HG02678 (cell line): ENCODE results near the gene DLG2.
"Not testable (repeated sequence)": the region's sequence is repeated elsewhere in the genome, so short reads cannot be mapped to it uniquely, and the experiment has no call there.

ENCODE experiments used
- ATAC-seq: cut with Tn5 transposase; IDR thresholded peaks from one replicate; pipeline ENCODE4 v1.9.1; 2021; ENCODE audit warnings: mild to moderate bottlenecking, moderate library complexity; ENCODE audit not compliant: unreplicated experiment

Gene DLG2

DNA sequence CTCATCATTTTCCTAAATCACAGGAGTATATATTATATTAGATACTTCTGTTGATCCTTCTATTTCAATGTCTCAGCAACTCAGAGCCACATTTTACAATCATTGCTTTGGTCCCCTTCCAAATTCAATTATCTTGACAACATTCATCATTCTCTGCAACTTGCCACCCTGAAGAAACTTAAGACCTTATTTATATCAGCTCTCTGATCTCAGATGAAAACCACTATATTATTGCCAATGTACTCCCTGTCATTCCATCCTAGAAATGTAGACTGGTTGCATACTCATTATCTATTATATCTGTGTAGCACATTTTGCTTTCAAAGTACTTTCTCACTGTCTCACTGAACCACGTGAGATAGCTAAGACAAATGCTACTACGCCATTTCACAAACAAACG, 379.3 kb downstream of the DLG2 start:
- ATAC-seq = no peak

- ATAC-seq = no peak
Observed at GRCh38 chr11:85238906-85239305, 388.2 kb downstream of the DLG2 start.

GRCh38 chr11:85238038-85238437, 389.1 kb downstream of the DLG2 start:
- ATAC-seq = not testable (repeated sequence)

GRCh38 chr11:85236211-85236610, 390.9 kb downstream of the DLG2 start:
- no peak for ATAC-seq

DNA sequence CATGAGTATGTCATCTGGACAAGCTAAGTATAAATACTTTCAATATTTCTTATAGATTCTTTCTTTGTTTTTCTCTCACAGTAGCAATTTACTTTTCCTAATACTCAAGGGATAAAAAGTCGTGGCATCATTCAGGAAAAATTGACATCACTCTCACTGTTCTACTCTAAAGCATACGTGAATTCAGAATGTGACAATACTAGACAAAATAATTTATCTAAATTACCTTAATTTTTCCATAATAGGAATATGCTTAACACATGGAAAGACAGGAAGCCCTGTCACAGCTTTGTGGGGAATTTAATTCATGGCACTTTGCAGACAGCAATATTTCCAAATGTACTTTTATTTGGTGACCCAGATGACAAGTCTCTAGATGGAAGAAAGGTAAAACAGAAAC, 394.6 kb downstream of the DLG2 start:
- ATAC-seq = no peak

DNA sequence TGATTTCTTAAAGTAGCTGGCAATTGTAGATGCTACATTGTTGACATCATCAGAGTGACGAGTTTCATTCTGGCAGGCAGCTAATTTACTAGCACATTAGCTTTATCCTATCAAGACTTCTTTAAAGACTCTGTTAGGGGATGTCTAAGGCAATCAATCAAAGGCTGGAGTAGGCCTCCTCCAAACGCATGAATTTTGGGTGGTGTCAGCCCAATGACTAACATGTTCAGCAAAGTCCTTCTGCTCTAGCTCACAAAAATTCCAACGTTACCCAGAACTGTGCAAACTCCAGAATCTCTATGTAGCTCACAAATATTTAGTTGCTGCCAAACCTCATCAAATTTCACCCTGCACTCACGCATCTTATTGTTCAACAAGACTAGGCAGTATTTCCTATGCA, 395.6 kb downstream of the DLG2 start:
- ATAC-seq = no peak

- ATAC-seq = not testable (repeated sequence)
Observed at GRCh38 chr11:85229723-85230122, 397.4 kb downstream of the DLG2 start.

DNA sequence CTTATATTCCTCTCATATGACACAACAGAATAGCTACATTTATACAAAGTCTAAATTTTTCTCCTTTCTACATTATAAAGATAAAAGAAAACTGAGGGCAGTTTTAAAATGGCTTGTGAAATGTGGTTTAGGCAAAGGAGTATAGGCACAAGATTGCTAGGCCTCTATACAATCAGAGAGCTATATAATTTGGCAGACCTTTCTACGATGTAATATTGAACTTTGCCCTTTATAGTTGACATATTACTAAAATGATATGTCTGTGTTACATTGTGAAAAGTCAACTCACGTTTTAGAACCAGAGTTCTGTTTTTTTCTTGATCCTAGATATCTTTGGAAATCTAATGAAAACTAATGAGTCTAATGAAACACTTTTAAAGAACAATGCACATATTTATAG, 430.2 kb downstream of the DLG2 start:
- ATAC-seq = no peak

- ATAC-seq = no peak
Observed at GRCh38 chr11:85195934-85196333, 431.2 kb downstream of the DLG2 start.

DNA sequence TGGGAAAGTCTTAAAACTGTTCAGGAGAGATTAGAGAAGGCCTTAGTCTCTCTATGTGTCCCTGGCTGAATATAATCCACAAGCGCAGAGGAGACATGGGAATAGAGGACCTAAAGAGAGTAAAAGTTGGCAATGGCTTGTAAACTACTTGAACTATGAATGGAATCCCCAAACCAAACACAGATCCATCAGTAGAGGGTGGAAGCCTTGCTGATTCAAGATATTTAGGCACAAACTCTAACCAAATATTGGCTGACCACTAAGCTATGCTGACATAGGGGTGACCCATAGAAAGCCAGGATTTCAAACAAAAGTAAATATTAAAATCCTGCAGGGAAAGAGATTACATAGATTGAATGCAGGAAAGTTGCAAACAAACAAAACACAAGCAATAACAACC, 439.2 kb downstream of the DLG2 start:
- no peak for ATAC-seq

- no peak for ATAC-seq
Observed at GRCh38 chr11:85184721-85185120, 442.4 kb downstream of the DLG2 start.

DNA sequence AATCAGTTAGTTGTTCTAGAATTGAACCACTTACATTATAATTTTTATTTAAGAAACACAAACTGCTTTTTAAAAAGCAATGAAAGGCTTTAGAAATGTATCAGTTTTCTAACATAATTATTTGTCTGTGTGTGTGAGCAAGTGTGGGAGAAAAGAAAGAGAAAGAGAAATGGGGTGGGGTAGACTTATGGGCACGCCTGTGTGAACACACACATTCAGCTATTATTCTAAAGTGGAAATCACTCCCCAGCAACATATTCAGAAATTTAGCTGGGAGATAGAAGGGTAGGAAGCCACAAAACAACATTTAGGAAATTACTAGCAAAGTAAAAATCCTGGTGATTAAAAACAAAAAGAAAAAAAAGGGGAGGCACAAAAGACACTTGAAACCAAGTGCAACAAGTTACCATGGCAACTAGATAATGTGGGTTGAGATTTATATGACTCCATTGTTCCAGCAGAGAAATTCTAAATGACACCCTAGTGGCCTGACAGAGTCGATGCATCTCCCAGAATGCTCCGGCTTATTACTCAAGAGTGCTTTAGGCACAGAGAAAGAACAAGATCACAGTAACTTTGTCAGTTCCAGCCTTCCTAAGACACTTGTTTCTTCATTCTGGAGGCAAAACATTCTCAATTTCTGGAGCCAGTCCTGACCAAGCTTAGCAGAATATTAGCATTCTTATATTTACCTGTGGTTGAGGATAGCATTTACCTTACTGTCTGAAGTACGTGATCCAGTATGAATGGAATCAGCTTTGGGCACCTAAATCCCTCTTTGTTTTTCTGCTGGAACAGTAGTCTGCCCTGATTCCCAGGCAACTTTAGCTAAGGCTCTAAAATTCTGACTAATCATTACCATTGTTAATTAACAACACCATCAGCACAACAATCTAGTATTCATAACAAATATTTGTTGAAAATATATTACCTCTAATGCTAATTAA, 444.4 kb downstream of the DLG2 start:
- ATAC-seq = peak; percentile 65

GRCh38 chr11:85180528-85180927, 446.6 kb downstream of the DLG2 start:
- no peak for ATAC-seq

- ATAC-seq = no peak
Observed at GRCh38 chr11:85171648-85172257, 455.4 kb downstream of the DLG2 start.

- no peak for ATAC-seq
Observed at GRCh38 chr11:85170184-85170583, 457.0 kb downstream of the DLG2 start.

GRCh38 chr11:85167471-85167870, 459.7 kb downstream of the DLG2 start:
- ATAC-seq = no peak

GRCh38 chr11:85167038-85167437, 460.1 kb downstream of the DLG2 start:
- ATAC-seq = no peak

DNA sequence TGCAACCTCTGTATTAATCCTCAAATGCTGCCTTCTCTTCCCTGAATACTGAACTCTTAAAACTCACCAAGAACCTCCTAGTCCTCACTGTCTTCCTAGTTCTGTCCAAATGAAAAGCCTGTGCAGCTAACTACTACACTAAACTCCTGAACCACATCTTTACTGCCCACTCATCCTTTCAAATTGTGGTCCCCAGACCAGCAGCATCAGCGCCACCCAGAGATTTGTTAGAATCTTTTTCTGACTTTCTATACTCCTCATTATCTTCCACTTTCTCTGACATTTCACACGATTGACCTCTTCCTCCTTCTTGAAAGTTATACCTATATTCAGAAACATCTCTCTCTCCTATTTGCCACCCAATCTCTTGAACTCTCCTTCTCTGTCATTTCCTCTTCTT, 461.3 kb downstream of the DLG2 start:
- ATAC-seq = no peak

DNA sequence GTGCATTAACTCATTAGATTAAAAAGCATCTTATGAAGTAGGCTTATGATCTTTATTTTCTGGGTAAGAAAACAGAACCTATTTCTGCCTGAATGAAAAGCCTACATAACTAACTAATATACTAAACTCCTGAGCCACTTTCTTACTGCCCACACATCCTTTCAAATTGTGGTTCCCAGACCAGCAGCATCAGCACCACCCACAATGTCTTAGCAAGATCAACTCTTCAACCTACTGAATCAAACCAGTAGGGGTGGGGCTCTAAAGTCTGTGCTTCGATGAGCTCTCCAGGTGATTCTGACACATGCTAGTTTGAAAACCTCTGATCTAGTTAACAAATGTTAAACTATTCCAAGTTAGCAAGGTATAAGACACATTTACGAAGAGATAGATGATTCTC, 462.4 kb downstream of the DLG2 start:
- ATAC-seq = no peak

DNA sequence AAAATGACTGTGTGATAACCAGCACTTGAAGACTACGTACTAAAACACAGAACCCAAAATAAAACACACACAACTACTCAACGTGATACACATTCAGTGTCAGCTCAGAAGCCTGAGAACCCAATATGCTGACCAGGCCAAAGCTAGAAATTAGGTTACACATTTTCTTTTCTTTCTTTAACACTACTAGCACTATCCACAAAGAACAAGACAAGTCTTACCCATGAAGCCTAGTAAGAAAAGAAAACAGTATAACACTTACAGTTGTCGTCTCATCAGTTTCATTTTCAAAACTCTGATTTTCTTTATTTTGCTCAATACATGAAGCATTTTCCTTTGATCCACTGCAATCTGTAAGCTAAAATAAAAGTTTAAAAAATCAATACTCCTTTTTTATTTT, 472.9 kb downstream of the DLG2 start:
- no peak for ATAC-seq

DNA sequence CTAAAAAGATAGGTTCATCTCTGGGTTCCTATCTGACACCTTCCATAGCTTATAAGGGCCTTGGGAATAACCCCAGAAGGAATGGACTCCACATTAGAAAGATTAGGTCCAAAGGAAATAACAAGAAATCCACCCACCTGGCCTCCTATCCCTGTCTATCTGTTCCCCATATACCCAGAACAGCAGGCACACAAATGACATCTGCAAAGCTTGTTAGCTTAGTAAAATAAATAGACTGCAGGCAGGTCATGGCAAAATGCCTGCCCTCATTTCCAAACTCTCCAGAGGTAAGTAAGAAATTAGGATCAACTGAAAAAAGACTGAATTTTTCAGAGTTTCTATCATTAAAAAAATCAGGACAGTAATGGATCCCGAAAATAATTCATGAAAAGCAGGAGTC, 489.5 kb downstream of the DLG2 start:
- ATAC-seq = no peak

GRCh38 chr11:85133636-85134035, 493.5 kb downstream of the DLG2 start:
- no peak for ATAC-seq
